PC-3 (cell line): ENCODE results near the gene BNIPL.

Source experiments
- CTCF ChIP-seq: fragments of 300-600 bp; sonication (generic); conservative IDR thresholded peaks from 2 replicates; pipeline ENCODE4 v1.5.1; 2017; ENCODE audit warnings: antibody characterized with exemption, low read depth, mild to moderate bottlenecking, low read length
- EZH2 ChIP-seq: fragments of 300-600 bp; sonication (generic); IDR thresholded peaks from one replicate; pipeline ENCODE4 v1.6.1; 2017; ENCODE audit warnings: antibody characterized with exemption, mild to moderate bottlenecking, low read length; ENCODE audit not compliant: unreplicated experiment

DNA sequence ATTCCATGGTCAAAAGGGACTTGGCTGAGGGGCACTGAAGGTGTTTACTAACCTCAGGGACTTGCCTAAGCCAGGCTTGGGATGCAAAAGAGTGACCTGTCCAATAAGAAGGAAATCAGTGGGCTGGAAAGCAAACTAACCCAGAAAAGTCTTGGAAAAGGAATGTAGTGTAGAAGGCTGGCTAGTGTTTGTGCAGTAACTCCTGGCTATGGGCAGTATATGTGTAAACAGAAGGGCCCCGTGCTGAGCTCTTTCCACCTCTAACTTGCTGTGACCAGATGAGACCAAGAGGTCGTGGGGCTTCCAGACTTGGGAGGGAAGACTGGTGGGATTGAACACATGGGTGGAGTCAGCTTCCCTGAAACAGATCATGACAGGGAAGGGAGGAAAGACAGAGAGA lies 33.8 kb upstream of the BNIPL start:
- TF ChIP-seq CTCF (no peak), EZH2 (no peak)
